Spleen (tissue), 11 donors: ENCODE results near the gene USP54. TPM values are rescaled to one million over a fixed set of nuclear protein-coding genes. Genes with fewer than 3 reads are reported as not detected.
"Not testable (repeated sequence)": the region's sequence is repeated elsewhere in the genome, so short reads cannot be mapped to it uniquely, and the experiment has no call there.

Experiments used
- DNase-seq: peaks from one replicate; pipeline ENCODE4 v3.0.0-alpha.2; 2020
- H3K27ac ChIP-seq, 8 donors: fragments of 200-600 bp; sonication (generic) in 7 of 8; 1 replicate in 4 of 8; 2 replicates in 4 of 8; pipeline versions ENCODE4 v1.5.0 to v1.8.0; 2016 to 2021; ENCODE audit warnings: inconsistent platforms in 4 of 8, mild to moderate bottlenecking in 4 of 8, moderate library complexity in 1 of 8
- H3K27me3 ChIP-seq, 7 donors: fragments of 200-600 bp; sonication (generic) in 6 of 7; replicated peaks in 1 of 7; 1 replicate in 4 of 7; 2 replicates in 3 of 7; pipeline versions ENCODE4 v1.5.0 to v1.8.0; 2016 to 2021; ENCODE audit warnings: inconsistent platforms in 3 of 7, mild to moderate bottlenecking in 1 of 7
- H3K36me3 ChIP-seq, 6 donors: fragments of 200-600 bp; sonication (generic) in 5 of 6; 1 replicate in 4 of 6; 2 replicates in 2 of 6; pipeline versions ENCODE4 v1.5.0 to v1.8.0; 2016 to 2021; ENCODE audit warnings: inconsistent platforms in 2 of 6
- H3K4me1 ChIP-seq, 6 donors: fragments of 200-600 bp; sonication (generic) in 5 of 6; 1 replicate in 3 of 6; 2 replicates in 3 of 6; pipeline versions ENCODE4 v1.5.0 to v1.8.0; 2016 to 2021; ENCODE audit warnings: inconsistent platforms in 3 of 6
- H3K4me3 ChIP-seq, 8 donors: fragments of 200-600 bp; sonication (generic) in 7 of 8; 1 replicate in 4 of 8; 2 replicates in 4 of 8; pipeline versions ENCODE4 v1.5.0 to v1.8.0; 2016 to 2021; ENCODE audit warnings: inconsistent platforms in 4 of 8, mild to moderate bottlenecking in 4 of 8, moderate library complexity in 2 of 8
- H3K9me3 ChIP-seq, 8 donors: fragments of 200-600 bp; sonication (generic) in 7 of 8; 1 replicate in 4 of 8; 2 replicates in 4 of 8; pipeline versions ENCODE4 v1.5.0 to v1.8.0; 2016 to 2021; ENCODE audit warnings: inconsistent platforms in 4 of 8
- POLR2A ChIP-seq, 3 donors: fragments of 450-650 bp; IDR thresholded peaks; one replicate each; pipeline ENCODE4 v1.5.1; 2017; ENCODE audit warnings: antibody characterized with exemption in 3 of 3, mild to moderate bottlenecking in 1 of 3
- POLR2AphosphoS5 ChIP-seq, 3 donors: sonication (generic); formaldehyde crosslinking; IDR thresholded peaks; one replicate each; pipeline ENCODE4 v1.5.1; 2017; ENCODE audit warnings: antibody characterized with exemption in 3 of 3
- WGBS, 5 donors: extraction: QIAGEN DNeasy Blood & Tissue Kit in 3 of 5; methylation state at CpG; one replicate each; pipeline versions ENCODE4 v1.1.5 to v1.1.7; 2013 to 2018; 5-methylcytosine and 5-hydroxymethylcytosine counted together
- intact Hi-C: fragments of 100-400 bp; cut with DNase I; formaldehyde crosslinking; loops from one replicate; pipeline ENCODE4 v1.15.0; 2023; ENCODE audit warnings: low total_unique reads
- polyA plus RNA-seq, 3 donors: library from polyadenylated mRNA; stranded (reverse); fragments of 200-250 nt; gene quantifications; one replicate each; pipeline ENCODE4 v1.2.1, GENCODE V29; 2013
- total RNA-seq, 7 donors: library from RNA; depleted of rRNA in 3 of 7; stranded (reverse); fragments of >200 nt in 3 of 7; fragmentation: NEBNext Ultra II Directional in 4 of 7; extraction: Animal tissue kit (Norgen Biotek cat#: 25700) in 4 of 7; gene quantifications; one replicate each; pipeline versions ENCODE4 v1.1.0 to v1.2.1, GENCODE V29; 2016 to 2021
- TF ChIP-seq, protein P1 (sequence below), 11 experiments: fragments of 200-600 bp in 7 of 11; fragments of 450-650 bp in 4 of 11; sonication (generic) in 4 of 11; IDR thresholded peaks in 8 of 11; conservative IDR thresholded peaks in 3 of 11; 1 replicate in 7 of 11; 2 replicates in 4 of 11; pipeline versions ENCODE4 v1.4.0 to v1.8.0; 2016 to 2021; ENCODE audit warnings: antibody characterized with exemption in 11 of 11, inconsistent platforms in 4 of 11, mild to moderate bottlenecking in 1 of 11
- donor health status: healthy with polysubstance abuse.
- donor health status: DM: no; HTN: no; CAD: no; lungs with moderate emphysema.
- donor health status: DM: no; HTN: no; CAD: no.
- donor health status: Bipolar disorder and iron deficiency.
- donor health status: healthy.
- donor health status: DM: no; HTN: no; CAD: no.
- donor health status: DM: yes; HTN: yes; CAD: no.

Gene USP54
- total and polyA plus RNA-seq, 10 donors = 1.1 to 16.8 (median 8.9) TPM

DNA sequence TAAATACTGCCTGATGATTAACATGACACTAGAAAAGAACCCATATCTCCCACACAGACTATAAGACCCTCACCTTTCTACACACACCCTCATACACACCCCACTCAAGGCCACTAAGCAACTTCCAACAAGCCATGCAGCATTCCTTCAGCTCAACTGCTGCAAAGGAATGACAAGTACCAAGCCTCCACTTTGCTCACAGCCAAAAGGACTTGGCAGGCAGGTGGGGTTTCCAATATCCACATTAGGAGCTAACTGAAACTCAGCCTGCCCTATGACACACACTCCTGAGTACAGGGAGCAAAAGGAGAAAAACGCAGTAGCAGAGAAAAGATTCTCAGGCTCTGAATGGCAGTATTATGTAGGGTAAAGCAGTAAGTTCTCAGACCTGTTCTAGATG is 13.4 kb downstream of the USP54 start:
- Histone ChIP-seq H3K36me3 (no peaks in the 10 kb centered on the region), H3K4me3 (no peak overlapping the region), H3K9me3 (no peaks in the 10 kb centered on the region), H3K27me3 (no peaks in the 10 kb centered on the region), H3K4me1 (no peaks in the 10 kb centered on the region), H3K27ac (no peak overlapping the region)
- intact Hi-C loops = no loop called here
- TF ChIP-seq POLR2AphosphoS5 (IDR thresholded peaks at IDR 0.05) (no peak), POLR2A (IDR thresholded peaks at IDR 0.05) (no peak)
- TF ChIP-seq, protein P1, sequence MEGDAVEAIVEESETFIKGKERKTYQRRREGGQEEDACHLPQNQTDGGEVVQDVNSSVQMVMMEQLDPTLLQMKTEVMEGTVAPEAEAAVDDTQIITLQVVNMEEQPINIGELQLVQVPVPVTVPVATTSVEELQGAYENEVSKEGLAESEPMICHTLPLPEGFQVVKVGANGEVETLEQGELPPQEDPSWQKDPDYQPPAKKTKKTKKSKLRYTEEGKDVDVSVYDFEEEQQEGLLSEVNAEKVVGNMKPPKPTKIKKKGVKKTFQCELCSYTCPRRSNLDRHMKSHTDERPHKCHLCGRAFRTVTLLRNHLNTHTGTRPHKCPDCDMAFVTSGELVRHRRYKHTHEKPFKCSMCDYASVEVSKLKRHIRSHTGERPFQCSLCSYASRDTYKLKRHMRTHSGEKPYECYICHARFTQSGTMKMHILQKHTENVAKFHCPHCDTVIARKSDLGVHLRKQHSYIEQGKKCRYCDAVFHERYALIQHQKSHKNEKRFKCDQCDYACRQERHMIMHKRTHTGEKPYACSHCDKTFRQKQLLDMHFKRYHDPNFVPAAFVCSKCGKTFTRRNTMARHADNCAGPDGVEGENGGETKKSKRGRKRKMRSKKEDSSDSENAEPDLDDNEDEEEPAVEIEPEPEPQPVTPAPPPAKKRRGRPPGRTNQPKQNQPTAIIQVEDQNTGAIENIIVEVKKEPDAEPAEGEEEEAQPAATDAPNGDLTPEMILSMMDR (IDR thresholded peaks at IDR 0.05 in 8 of 11, conservative IDR thresholded peaks at IDR 0.05 in 3 of 11) = no peak
- DNase-seq = no peak
- WGBS, 5 donors = 71 to 98% (median 96%) methylated on average over 1 of the region's 1 CpG

DNA sequence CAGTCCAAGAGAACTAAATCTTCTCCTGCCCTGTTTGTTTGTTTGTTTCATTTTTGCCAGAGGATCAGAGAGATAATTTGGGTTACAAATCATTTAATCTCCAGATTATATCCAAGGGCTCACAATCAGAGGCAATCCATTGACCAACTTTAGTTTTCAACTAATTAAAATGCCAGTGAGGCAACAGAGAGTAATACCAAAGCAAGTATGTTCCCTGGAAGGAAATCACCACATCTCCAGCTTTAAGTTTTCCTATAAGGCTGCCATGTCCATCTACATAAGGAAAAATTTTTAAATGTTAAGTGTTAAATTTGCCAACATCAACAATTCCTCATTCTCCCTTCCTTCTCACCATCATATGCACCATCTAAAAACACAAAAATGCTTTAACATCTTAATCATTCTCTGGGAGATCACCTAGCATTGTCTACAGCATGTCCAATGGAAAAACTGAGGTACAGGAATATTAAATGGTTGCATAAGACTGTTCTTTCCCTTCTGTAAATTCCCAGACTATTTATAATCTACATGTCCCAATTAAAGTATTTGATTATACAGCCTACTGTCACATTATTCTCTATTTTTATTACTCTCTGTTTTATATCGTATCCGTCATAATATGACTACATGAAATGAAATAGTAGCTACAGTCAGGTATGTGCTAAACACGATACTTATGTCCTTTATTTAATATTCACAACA is 14.1 kb downstream of the USP54 start:
- DNase-seq = no peak
- Histone ChIP-seq H3K9me3 (no peaks in the 10 kb centered on the region), H3K4me1 (no peaks in the 10 kb centered on the region), H3K4me3 (no peak overlapping the region), H3K36me3 (no peaks in the 10 kb centered on the region), H3K27me3 (no peaks in the 10 kb centered on the region), H3K27ac (no peak overlapping the region)
- 91 to 97% (median 93%) methylated on average over 3 of the region's 3 CpGs for WGBS, 5 donors
- TF ChIP-seq POLR2AphosphoS5 (IDR thresholded peaks at IDR 0.05) = no peak
- TF ChIP-seq, protein P1 (IDR thresholded peaks at IDR 0.05 in 8 of 11, conservative IDR thresholded peaks at IDR 0.05 in 3 of 11) = no peak
- no peak for TF ChIP-seq POLR2A (IDR thresholded peaks at IDR 0.05)
- intact Hi-C loops = no loop called here

DNA sequence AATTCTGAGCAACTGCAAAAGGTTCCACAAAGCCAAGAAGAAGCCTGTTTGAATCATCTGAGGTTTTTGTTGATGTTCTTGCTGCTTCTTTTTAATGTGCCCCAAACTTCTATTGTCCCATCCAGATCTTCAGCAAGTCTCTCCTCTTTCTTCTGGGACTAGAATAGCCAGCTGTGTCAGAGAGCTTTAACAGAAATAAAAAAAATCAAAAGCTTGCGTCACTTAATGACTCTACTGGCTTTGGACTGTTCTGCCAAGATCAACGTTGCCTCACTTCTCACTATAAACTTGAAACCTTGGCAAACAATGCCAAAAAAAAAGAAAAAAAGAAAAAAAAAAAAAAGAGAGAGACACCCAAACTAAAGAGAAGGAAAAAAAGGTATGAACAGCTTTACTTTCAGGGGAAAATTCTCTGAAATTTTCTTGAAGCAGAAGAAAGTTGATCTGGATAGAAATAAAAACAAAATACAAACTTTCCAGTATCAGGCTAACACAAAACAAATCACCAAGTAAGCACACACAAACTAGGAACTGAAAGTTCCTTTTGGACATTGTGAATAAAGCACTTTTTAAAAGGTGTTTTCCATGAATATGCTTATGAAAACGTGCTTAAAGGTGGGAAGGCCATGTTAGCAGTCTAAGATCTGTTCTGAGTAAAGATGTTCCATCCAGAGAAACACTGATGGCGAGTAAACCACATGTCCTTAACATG is 14.8 kb downstream of the USP54 start:
- Histone ChIP-seq H3K27me3 (no peaks in the 10 kb centered on the region), H3K36me3 (no peaks in the 10 kb centered on the region), H3K4me3 (no peak overlapping the region), H3K9me3 (no peaks in the 10 kb centered on the region), H3K27ac (no peak overlapping the region), H3K4me1 (no peaks in the 10 kb centered on the region)
- no peak for TF ChIP-seq POLR2AphosphoS5 (IDR thresholded peaks at IDR 0.05)
- no peak for TF ChIP-seq POLR2A (IDR thresholded peaks at IDR 0.05)
- TF ChIP-seq, protein P1 (IDR thresholded peaks at IDR 0.05 in 8 of 11, conservative IDR thresholded peaks at IDR 0.05 in 3 of 11) = no peak
- 51 to 71% (median 61%) methylated on average over 4 of the region's 4 CpGs for WGBS, 5 donors
- DNase-seq = no peak
- intact Hi-C loops = no loop called here

DNA sequence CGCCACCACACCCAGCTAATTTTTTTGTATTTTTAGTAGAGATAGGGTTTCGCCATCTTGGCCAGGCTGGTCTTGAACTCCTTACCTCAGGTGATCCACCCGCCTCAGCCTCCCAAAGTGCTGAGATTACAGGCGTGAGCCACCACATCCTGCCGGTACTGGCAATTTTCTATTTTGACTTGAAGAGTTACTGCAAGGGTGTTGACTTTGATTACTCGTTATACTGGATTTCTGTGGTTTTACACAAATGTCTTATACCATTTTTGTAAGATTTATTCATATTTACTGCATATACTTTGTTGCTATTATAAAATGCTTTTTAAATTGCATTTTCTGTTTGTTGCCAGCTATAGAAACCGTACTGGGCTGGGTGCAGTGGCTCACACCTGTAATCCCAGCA is 24.1 kb downstream of the USP54 start:
- H3K27me3 ChIP-seq, intact Hi-C loops, H3K4me3 ChIP-seq, H3K27ac ChIP-seq, DNase-seq, H3K4me1 ChIP-seq, H3K9me3 ChIP-seq: not testable (repeated sequence)
- H3K36me3 ChIP-seq = peaks cover 0 to 15% (median 0%) of the 10 kb centered on the region in 6 donors
- WGBS, 5 donors = 80 to 91% (median 89%) methylated on average over 7 of the region's 7 CpGs
